K562 (cell line): ENCODE measurements around the gene WASF2. TPM values are rescaled to one million over a fixed set of nuclear protein-coding genes. Genes with fewer than 3 reads are reported as not detected.
A peak's percentile ranks its signal among the peaks of the same experiment; 100 is the strongest.

Experiments used
- ARHGAP35 ChIP-seq: fragments of 450-650 bp; IDR thresholded peaks from 2 replicates; pipeline ENCODE4 v1.6.1; 2018; ENCODE audit not compliant: partially characterized antibody
- ATF1 ChIP-seq, 2 experiments: fragments of 450-650 bp in 1 of 2; IDR thresholded peaks; 2 replicates each; pipeline ENCODE4 v1.6.1; 2016; ENCODE audit warnings: missing compliant biosample characterization in 1 of 2, missing genetic modification characterization in 1 of 2
- EP300 ChIP-seq: IDR thresholded peaks from 2 replicates; pipeline ENCODE4 v1.6.1; 2012; ENCODE audit warnings: low read length, improper control_type of control experiment
- MCM7 ChIP-seq, 2 experiments: fragments of 450-650 bp; IDR thresholded peaks; 2 replicates each; pipeline ENCODE4 v1.6.1; 2016 to 2018
- NCOR1 ChIP-seq: fragments of 450-650 bp; IDR thresholded peaks from 2 replicates; pipeline ENCODE4 v1.6.1; 2016; ENCODE audit warnings: mild to moderate bottlenecking, moderate library complexity
- NR0B1 ChIP-seq: fragments of 450-650 bp; IDR thresholded peaks from one replicate; pipeline ENCODE4 v1.6.1; 2018; ENCODE audit warnings: mild to moderate bottlenecking, moderate library complexity; ENCODE audit not compliant: partially characterized antibody
- PML ChIP-seq: IDR thresholded peaks from 2 replicates; pipeline ENCODE4 v1.6.1; 2012; ENCODE audit warnings: low read length, inconsistent platforms
- SMC3 ChIP-seq: conservative IDR thresholded peaks from 2 replicates; pipeline ENCODE4 v1.6.1; 2011; ENCODE audit warnings: low read depth, low read length, improper control_type of control experiment; ENCODE audit not compliant: insufficient read depth
- TBL1XR1 ChIP-seq, 2 experiments: IDR thresholded peaks; 2 replicates each; pipeline ENCODE4 v1.6.1; 2012; ENCODE audit warnings: improper control_type of control experiment in 2 of 2, low read length in 2 of 2, mild to moderate bottlenecking in 1 of 2
- TCF7 ChIP-seq: sonication (generic); IDR thresholded peaks from 2 replicates; pipeline ENCODE4 v1.6.1; 2016; ENCODE audit warnings: antibody characterized with exemption, borderline replicate concordance
- TGIF2 ChIP-seq: sonication (generic); formaldehyde crosslinking; IDR thresholded peaks from 2 replicates; pipeline ENCODE4 v1.8.1; 2022; ENCODE audit warnings: mild to moderate bottlenecking, missing genetic modification reagents, moderate library complexity
- ZBTB43 ChIP-seq: sonication (generic); formaldehyde crosslinking; IDR thresholded peaks from 2 replicates; pipeline ENCODE4 v1.8.0; 2023; ENCODE audit warnings: mild to moderate bottlenecking, missing genetic modification reagents
- ZFP1 ChIP-seq: fragments of 450-650 bp; formaldehyde crosslinking; IDR thresholded peaks from 2 replicates; pipeline ENCODE4 v1.4.0; 2020; ENCODE audit warnings: mild to moderate bottlenecking, mixed read lengths
- ZNF57 ChIP-seq: fragments of 450-650 bp; formaldehyde crosslinking; IDR thresholded peaks from 2 replicates; pipeline ENCODE4 v1.4.0; 2020; ENCODE audit warnings: mild to moderate bottlenecking, moderate library complexity
- ZNF583 ChIP-seq: fragments of 250-450 bp; sonication (Bioruptor Pico); IDR thresholded peaks from 2 replicates; pipeline ENCODE4 v1.4.0; 2020
- polyA plus RNA-seq, 8 experiments: library from polyadenylated mRNA; depleted of rRNA in 4 of 8; stranded (reverse) in 5 of 8; unstranded in 3 of 8; fragments of >200 nt; fragmentation: Nextera tagmentation in 2 of 8; fragmentation: Illumina TruSeq in 1 of 8; extraction: Ambion mirVana in 2 of 8; extraction: Trizol in 1 of 8; gene quantifications; 2 replicates each; pipeline versions ENCODE4 v1.2.1 to v1.2.3, GENCODE V29; 2011 to 2014; ENCODE audit warnings: inconsistent platforms in 1 of 8, missing spikeins in 1 of 8
- total RNA-seq, 7 experiments: library from RNA; depleted of rRNA in 6 of 7; stranded (reverse); fragments of >200 nt in 6 of 7; fragmentation: Illumina TruSeq in 2 of 7; extraction: Trizol in 2 of 7; gene quantifications; 2 replicates each; pipeline versions ENCODE4 v1.2.1 to v1.2.3, GENCODE V29; 2011 to 2021; ENCODE audit warnings: low replicate concordance in 1 of 7
- TF ChIP-seq, protein P1 (sequence below): IDR thresholded peaks from 2 replicates; pipeline ENCODE4 v1.6.1; 2014; ENCODE audit warnings: antibody characterized with exemption
- TF ChIP-seq, protein P2 (sequence below), 3 experiments: IDR thresholded peaks in 2 of 3; conservative IDR thresholded peaks in 1 of 3; 2 replicates each; pipeline ENCODE4 v1.5.1; 2011 to 2012; ENCODE audit warnings: low read length in 3 of 3, mild to moderate bottlenecking in 3 of 3, control low read depth in 2 of 3, improper control_type of control experiment in 1 of 3, inconsistent platforms in 1 of 3, low read depth in 1 of 3, mixed read lengths in 1 of 3, moderate library complexity in 1 of 3; ENCODE audit not compliant: insufficient read depth in 2 of 3
- TF ChIP-seq, protein P3 (sequence below), 2 experiments: fragments of 450-650 bp; IDR thresholded peaks; 2 replicates each; pipeline ENCODE4 v1.6.1; 2018; ENCODE audit warnings: mild to moderate bottlenecking in 2 of 2, low read depth in 1 of 2; ENCODE audit not compliant: partially characterized antibody in 2 of 2

WASF2 gene
- total and polyA plus RNA-seq, 9 of the 15 experiments (the other 6 are each of a cell fraction or from before 2014, with no cell fraction given), result 8.2 to 163 (median 31.2) TPM

- TF ChIP-seq SMC3 (peak; percentile 75), ZNF57 (CRISPR knock-in tag) (no peak), EP300 (peak; percentile 54; the same call in 1 of the 2 replicates), TGIF2 (no peak), ZNF583 (no peak; the same call in 1 of the 2 replicates), PML (no peak), MCM7 (IDR thresholded peaks at IDR 0.05) (no peak), ZBTB43 (no peak), ATF1 (CRISPR knock-in tag; IDR thresholded peaks at IDR 0.05) (peak; percentile 67), ATF1 (tag; IDR thresholded peaks at IDR 0.05) (peak; percentile 98), TCF7 (peak; percentile 19; the same call in 1 of the 2 replicates), TBL1XR1 (IDR thresholded peaks at IDR 0.05; ENCODE audit: low read length in 2 of 2) (peak in 1 of 2 experiments; percentile 12; a peak in 1 of 4 replicates), ZFP1 (CRISPR knock-in tag) (no peak), ARHGAP35 (no peak), NR0B1 (no peak), NCOR1 (0 out of 2 replicates have a peak, but pooled peaks have one; percentile 22)
- TF ChIP-seq, protein P1, sequence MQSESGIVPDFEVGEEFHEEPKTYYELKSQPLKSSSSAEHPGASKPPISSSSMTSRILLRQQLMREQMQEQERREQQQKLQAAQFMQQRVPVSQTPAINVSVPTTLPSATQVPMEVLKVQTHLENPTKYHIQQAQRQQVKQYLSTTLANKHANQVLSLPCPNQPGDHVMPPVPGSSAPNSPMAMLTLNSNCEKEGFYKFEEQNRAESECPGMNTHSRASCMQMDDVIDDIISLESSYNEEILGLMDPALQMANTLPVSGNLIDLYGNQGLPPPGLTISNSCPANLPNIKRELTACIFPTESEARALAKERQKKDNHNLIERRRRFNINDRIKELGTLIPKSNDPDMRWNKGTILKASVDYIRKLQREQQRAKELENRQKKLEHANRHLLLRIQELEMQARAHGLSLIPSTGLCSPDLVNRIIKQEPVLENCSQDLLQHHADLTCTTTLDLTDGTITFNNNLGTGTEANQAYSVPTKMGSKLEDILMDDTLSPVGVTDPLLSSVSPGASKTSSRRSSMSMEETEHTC, result no peak
- TF ChIP-seq, protein P2, sequence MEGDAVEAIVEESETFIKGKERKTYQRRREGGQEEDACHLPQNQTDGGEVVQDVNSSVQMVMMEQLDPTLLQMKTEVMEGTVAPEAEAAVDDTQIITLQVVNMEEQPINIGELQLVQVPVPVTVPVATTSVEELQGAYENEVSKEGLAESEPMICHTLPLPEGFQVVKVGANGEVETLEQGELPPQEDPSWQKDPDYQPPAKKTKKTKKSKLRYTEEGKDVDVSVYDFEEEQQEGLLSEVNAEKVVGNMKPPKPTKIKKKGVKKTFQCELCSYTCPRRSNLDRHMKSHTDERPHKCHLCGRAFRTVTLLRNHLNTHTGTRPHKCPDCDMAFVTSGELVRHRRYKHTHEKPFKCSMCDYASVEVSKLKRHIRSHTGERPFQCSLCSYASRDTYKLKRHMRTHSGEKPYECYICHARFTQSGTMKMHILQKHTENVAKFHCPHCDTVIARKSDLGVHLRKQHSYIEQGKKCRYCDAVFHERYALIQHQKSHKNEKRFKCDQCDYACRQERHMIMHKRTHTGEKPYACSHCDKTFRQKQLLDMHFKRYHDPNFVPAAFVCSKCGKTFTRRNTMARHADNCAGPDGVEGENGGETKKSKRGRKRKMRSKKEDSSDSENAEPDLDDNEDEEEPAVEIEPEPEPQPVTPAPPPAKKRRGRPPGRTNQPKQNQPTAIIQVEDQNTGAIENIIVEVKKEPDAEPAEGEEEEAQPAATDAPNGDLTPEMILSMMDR (IDR thresholded peaks at IDR 0.05 in 2 of 3, conservative IDR thresholded peaks at IDR 0.05 in 1 of 3; ENCODE audit: insufficient read depth in 2 of 3, low read depth in 1 of 3, low read length in 3 of 3), result peak; percentile 68 to 89 (median 84)
- TF ChIP-seq, protein P3, sequence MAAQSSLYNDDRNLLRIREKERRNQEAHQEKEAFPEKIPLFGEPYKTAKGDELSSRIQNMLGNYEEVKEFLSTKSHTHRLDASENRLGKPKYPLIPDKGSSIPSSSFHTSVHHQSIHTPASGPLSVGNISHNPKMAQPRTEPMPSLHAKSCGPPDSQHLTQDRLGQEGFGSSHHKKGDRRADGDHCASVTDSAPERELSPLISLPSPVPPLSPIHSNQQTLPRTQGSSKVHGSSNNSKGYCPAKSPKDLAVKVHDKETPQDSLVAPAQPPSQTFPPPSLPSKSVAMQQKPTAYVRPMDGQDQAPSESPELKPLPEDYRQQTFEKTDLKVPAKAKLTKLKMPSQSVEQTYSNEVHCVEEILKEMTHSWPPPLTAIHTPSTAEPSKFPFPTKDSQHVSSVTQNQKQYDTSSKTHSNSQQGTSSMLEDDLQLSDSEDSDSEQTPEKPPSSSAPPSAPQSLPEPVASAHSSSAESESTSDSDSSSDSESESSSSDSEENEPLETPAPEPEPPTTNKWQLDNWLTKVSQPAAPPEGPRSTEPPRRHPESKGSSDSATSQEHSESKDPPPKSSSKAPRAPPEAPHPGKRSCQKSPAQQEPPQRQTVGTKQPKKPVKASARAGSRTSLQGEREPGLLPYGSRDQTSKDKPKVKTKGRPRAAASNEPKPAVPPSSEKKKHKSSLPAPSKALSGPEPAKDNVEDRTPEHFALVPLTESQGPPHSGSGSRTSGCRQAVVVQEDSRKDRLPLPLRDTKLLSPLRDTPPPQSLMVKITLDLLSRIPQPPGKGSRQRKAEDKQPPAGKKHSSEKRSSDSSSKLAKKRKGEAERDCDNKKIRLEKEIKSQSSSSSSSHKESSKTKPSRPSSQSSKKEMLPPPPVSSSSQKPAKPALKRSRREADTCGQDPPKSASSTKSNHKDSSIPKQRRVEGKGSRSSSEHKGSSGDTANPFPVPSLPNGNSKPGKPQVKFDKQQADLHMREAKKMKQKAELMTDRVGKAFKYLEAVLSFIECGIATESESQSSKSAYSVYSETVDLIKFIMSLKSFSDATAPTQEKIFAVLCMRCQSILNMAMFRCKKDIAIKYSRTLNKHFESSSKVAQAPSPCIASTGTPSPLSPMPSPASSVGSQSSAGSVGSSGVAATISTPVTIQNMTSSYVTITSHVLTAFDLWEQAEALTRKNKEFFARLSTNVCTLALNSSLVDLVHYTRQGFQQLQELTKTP (IDR thresholded peaks at IDR 0.05; ENCODE audit: low read depth in 1 of 2, partially characterized antibody in 2 of 2), result peak in 1 of 2 experiments; percentile 16
Measured at GRCh38 chr1:27392096-27392777, 97.7 kb downstream of the WASF2 start, which contains the start of gene GPR3 (continued).
